CD4-positive, alpha-beta T cell treated with Interleukin-4 for 4 hours (primary cell): ENCODE data around the gene WDR59.

Experiments used
- DNase-seq: peaks from one replicate; pipeline ENCODE4 v3.0.0-alpha.2; 2020

WDR59 gene

DNA sequence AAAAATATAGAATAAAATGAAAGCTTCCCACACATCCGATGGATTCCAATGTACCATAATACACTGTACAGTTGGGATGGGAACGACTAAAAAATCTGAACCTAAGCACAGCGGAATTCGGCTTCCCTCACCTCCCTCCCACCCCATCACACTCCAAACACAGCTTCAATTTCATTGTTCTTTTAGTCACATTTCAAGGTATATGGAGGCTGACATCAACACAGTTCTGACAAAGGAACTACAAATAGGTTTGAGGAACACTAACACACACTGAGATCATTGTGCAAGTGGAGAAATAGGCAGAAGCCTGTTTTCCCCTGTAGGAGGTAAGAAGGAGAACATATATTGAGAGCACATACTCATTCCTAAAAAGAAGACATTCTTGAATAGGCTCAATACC lies 85.1 kb downstream of the WDR59 start:
- no peak for DNase-seq

DNA sequence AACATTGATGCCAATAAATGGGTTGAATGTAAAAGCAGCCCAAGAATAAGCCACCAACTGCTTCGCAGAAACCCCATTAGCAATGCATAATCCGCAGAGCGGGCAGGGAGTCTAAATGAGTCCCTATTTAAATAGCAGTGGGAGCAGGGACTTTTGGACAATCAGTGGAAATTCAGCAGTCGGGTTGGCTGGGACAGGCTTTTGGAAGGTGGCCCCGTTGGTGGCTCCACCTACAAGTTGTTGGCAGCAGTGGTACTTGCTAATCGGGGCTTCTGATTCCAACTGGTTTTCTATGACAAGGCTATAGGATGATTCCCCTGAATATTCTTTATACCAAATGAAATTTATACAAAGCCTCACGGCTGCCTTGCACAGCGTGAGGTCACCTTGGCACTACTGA lies 86.3 kb downstream of the WDR59 start:
- no peak for DNase-seq

DNA sequence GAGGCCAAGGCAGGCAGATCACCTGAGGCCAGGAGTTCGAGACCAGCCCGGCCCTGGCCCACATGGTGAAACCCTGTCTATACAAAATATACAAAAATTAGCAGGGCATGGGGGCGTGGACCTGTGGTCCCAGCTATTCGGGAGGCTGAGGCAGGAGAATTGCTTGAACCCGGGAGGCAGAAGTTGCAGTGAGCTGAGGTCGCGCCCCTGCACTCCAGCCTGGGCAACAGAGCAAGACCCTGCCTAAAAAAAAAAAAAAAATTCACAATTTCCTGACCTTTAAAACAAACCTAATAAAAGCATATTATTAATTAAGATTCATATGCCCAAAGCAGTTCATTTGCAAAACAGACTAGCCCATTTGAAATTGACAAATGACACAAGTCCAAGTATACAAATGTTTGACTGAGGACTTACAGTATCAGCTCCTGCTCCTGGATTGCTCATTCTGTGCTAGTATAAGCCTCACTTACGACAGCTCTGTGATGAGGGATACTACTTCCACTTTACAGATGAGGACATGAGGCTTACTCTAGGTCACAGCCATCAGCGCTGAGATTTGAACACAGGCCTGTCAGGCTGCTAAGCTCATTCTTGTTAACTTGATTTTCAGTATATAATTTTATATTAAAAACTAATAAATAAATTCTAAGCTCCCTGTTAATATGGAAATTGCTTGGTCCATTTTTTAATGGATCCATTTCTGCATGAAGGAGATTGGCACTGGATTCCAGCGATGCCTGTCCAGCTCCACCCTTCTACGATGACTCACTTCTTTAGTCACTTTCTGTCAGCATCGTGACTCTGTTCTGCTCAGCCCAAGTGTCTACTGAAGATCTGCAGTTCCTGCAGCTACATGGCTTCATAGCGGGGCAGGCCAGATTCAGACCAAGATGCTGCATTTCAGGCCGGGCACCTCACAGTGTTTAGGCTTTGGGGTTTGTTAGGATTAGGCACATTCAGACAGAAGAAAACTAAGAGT lies 88.2 kb downstream of the WDR59 start:
- DNase-seq, result no peak

DNA sequence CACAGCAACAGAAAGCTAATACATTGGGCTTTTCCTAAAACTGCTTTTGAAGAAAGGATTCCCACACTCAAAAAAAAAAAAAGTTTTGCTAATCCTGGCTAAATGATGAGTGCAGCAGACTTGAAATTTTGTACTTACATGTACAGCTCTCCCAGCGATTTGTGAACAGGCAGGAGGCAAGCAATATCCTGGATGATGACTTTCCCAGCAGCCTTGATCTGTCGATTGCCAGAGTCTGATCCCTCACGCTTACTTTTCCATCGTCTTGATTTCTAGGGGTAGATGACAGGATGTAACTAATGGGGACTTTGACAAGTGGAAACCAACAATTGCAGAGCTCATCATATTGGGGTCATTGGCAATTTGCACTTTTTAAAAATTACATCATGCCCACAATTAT lies 91.4 kb downstream of the WDR59 start:
- DNase-seq, result no peak

DNA sequence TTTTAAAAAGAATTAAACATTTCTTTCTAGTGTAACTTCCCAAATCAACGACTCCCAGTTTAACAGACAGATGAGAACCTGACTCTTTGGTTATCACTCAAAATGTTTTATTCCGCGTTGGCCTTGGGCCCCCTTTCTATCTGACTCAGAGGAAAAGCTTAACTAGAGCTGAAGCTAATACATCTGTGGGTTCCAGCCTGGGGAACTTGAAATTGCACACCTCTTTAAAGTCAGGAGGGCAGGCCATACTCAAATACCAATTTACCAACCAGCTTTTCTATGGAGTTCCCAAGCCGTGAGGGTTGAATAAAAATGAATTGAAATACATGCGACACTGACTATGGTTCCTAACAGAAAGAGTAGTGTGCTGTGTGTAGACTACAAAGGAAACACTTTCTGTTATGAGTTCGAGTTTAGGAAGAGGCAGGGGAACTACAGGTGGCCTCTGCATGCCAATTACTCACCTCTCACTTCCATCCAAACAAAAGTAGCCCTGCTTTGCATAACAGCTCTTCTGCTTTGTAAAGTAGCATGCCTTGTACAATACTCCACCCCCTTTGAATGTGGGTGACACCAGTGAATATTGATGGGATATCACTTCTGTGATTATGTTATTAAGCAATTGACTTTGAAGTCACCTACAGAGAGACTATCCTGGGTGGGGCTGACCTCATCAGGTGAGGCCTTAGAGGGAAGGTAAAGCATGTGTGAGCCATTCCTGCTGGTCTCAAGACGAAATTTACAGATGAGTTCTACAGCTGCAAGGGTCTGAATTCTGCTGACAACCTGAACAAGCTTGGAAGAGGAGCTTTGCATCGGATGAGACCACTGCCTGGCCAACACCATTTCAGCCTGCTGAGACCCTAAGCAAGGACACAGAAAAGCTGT lies 92.1 kb downstream of the WDR59 start:
- DNase-seq, result no peak

DNA sequence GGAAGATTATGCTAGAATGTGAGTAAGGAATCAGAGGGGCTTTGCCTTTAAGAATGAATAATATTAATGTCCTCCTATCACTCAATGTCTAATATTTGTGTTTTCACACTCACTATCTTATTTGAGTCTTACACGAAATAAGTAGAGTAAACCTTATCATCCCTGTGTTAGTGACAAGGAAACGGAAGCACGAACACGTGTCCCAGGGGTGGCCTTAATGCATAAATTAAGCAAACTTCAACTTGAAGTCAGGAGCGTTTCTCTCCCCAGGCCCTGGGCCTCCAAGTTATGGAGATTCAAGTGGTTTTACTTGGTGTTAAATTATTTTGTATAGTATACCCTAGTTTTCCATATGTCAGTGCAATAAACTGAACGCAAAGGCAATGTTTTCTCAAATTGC lies 96.0 kb downstream of the WDR59 start:
- DNase-seq, result no peak

DNA sequence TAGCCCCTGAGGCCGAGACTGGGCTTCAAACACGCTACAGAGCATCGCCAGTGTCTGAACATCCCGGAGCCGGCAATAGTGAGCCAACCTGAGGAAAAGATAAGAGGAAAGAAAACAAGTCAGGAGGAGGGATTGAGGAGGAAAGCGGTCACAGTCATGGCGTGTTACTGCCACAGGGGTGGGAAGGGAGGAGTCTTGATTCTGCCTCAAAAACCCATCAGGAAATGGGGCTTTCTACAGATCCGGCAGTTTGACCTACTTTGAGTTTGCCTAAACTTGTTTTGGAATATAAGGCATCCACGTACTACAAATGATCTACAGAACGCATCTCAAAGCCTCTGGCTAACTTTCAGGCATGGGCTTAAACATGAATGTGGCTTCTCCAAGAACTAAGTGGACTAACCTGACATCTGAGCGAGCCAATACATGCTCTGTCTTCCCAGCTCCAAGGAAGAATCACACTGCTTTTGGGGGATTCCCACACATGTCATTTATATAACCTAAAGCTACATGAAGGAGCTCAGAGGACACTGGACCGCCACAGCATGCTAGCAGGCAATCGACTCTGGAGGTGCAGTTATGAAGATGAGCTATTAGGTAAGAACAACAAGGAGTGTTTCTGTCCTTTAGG lies 96.6 kb downstream of the WDR59 start:
- DNase-seq, result peak; percentile 31

DNA sequence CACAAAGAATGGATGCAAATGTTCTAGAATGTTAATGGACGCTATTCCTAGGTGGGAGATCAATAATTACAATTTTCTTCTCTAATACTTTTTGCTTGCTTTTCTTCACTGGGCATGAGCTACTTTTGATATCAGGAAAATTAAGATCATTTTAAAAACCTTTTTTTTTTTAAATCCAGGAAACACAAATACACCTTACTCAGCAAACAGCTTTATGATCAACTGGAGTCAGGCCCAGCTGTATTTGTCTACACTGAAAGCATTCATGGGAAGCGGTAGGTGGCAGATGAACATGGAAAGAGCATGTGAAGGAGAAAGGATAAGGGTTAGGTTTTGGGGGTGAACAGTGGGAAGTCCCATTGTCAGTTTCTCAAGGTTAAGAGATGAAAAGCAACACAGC lies 97.8 kb downstream of the WDR59 start:
- no peak for DNase-seq

DNA sequence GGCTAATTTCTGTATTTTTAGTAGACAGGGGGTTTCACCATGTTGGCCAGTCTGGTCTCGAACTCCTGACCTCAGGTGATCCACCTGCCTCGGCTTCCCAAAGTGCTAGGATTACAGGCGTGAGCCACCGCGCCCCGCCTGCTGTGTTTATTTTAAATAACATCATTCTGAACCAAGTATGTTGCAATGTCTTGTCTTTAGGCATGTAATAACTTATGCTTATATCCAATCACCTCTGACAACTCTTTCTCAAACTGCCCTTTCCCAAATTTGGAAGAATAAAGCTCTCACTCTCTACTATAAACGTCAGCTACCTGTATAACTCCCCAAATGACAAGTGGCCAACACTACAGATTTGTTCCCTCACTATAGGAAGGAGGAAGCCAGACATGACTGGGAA lies 107.2 kb downstream of the WDR59 start:
- no peak for DNase-seq

DNA sequence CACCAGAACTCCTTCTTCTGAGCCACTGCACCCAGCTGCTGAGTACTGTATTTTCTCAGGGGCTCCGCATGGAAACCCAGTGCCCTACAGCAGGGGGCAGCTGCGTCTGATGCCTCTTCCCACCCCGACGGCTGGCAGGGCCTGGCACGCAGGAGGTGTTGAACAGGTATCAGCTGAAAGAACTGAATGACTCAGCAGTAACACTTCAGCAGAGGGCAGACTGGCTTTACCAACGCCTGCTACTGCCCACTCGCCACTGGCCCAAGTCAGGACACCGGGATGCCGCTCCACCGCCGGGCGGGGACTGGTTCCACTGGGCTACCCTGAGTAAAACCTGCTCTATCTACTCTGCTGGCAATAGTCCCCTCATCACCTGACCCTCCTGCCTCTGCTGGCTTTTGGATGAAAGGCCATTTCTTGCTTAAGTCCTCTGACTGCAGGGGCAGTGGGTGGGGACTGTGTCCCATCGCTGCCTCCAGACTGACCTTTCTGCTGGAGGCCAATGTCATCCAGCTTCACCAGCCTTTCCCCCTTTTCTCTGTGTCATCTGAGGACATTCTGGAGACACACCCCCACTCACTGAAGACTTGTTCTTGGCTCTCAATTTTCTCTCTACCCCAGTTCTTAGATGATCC lies 109.9 kb downstream of the WDR59 start:
- DNase-seq, result no peak

DNA sequence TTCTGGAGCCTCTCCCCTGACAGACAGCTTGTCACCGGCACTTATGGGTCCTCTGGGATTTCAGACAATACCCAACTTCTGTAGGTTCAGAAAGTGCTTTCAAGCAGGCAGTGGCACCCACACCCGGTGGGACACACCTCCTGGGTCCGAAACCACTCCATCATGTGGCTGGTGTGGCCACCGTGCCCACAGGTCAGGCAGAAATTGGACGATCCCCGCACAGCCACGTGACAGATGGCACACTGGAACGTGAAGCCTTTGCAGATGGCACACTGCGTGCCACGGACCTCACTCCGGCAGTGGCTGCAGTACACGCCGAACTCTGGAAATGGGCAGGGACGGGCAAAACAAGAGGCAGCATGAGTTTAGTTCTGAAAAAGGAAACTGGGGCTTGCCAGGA lies 110.8 kb downstream of the WDR59 start:
- no peak for DNase-seq

DNA sequence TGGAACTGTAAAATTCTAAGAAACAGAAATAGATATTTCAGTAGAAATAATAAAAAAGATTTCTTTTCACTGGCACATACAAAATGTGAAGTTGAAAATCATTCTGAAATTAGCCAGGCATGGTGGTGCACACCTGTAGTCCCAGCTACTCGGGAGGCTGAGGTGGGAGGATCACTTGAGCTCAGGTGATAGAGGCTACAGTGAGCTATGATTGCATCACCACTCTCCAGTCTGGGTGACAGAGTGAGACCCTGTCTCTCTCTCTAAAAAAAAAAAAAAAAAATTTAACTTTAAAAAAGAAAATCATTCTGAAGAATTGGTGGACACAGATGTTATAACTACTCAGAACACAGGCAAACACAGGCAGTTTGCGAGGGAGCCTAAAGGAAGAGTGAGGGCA lies 112.6 kb downstream of the WDR59 start:
- no peak for DNase-seq

DNA sequence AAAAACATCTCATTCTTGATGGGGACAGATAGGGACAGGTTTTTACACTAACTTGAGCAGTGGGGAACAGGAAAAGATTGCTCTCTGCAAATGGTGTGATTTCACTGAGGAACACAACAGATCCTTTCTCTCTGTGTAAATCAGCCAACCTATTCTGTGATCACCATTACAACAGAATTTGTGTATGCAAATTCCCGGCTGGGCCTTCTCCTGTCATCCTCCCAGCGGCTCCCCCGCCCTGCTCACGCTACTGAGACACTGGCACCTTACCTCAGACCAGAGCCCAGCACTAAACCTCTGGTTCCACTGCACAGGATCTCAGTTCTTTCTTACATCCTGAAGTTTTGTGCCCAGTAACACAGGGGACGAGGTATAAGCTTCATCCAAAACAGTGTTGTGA lies 113.3 kb downstream of the WDR59 start:
- DNase-seq, result no peak

DNA sequence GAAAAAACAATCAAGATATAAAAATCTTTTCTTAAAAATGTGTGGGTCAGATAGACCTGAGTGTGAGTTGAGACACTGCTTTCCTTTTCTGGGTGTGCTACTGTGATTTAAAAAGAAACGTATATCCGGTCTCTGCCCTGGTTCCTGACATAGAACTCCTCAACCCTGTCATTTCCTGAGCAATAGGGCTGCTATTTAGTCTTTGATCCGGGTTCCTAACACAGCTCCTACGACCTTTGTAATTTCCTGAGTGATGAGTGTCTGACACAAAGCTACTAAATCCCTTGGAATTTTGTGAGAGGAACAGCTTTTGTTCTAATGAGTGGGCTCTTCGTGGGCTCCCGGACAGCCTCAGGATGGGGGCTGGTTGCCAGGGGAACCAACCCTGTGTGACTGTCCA lies 116.4 kb downstream of the WDR59 start:
- DNase-seq, result peak; percentile 29

DNA sequence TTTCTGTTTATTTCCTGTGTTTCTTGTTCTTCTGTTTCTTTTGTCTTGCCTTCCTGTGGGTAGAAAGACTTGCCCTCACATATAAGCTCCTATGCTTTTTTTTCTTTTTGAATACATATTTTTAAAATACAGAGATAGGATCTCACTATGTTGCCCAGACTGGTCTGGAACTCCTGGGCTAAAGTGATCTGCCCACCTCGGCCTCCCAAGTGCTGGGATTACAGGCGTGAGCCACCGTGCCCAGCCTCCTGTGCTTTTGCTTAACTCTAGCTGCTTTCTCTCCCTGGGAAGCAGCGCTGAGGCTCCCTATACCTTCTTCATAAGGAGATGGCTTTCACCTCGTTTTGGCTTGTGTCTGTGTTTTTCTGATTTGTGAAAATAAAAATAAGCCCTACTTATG lies 116.9 kb downstream of the WDR59 start:
- DNase-seq, result no peak

DNA sequence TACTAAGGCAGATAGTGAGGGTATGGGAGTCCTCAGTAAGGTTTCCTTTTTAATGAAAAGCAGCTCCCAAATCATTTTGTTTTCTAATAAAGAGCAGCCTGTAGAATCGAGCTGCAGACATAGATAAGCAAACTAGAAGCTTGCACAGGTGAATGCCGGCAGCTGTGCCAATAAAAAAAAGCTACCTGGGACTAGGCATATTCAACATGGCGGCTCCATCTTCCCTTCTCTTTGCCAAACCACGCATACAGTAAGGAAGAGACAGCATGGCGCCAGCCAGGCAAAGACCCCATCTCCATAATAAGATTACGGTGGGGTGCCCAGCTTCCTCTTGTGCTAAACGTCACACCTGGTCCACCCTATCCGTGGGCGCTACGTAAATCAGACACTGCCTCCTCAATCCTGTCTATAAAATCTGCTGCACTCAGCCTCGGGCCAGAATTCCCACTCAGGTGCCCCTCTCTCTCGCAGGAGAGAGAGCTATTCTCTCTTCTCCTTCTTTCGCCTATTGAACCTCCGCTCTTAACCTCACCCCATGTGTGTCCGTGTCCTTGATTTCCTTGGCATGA lies 117.6 kb downstream of the WDR59 start:
- no peak for DNase-seq

DNA sequence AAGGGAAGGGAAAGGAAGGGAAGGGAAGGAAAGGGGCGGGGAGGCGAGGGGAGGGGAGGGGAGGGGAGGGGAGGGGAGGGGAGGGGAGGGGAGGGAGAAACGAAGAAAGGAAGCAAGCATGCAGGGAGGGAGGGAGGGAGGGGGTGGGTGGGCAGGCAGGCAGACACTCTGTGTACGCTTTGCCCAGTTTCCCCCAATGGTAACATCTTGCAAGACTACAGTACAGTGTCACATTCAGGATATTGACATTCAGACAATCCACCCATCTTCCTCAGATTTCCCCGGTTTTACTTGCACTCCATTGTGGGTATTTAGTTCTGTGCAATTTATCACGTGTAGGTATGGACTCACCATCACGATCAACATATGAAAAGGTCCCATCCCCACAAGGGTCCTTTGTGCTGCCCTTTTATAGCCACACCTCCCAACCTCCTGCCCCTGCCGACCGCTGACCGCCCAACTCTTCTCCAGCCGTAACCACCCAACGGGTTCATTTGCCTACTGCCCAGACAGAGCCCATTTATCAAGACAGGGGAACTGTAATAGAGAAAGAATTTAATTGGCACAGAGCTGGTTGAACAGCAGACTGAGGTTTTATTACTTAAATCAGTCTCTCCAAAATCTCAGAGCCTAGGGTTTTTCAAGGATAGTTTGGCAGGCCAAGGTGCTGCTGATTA lies 118.9 kb downstream of the WDR59 start:
- DNase-seq, result no peak

DNA sequence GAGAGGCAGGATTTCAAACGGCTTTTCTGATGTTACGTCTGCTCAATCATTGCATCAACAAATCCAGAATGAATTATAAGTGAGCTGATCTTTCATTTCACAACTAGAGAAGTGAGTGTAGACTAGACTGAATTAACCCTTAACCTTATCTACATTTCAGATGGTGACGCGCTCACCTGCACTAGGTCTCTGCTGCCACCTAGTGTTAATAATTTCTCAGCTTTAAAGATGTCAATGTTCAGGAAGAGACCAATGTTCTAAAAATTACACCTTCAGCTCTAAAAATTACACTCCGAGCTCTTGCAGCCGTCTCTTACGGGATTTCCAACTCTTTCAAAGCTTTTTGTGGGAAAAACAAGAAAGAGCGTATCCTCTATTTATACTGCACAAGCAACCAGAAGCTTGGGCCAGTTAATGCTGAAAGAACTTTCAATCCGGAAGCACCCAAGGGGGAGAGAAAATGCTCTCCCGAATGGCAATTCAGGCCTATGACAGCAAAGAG lies 122.1 kb downstream of the WDR59 start:
- DNase-seq, result peak; percentile 51

DNA sequence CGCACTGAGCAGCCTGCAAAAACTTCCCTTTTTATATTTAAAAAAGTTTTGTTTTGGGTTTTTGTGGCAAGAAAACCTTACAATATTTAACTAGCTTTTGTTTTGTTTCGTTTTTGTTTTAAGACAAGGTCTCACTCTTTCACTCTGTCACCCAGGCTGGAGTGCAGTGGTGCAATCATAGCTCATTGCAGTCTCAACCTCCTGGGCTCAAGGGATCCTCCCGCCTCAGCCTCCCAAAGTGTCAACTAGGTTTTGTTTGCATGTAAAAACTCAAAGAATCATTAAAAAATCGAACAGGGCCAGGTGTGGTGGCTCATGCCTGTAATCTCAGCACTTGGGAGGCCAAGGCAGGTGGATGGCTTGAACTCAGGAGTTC lies 132.4 kb downstream of the WDR59 start:
- no peak for DNase-seq

DNA sequence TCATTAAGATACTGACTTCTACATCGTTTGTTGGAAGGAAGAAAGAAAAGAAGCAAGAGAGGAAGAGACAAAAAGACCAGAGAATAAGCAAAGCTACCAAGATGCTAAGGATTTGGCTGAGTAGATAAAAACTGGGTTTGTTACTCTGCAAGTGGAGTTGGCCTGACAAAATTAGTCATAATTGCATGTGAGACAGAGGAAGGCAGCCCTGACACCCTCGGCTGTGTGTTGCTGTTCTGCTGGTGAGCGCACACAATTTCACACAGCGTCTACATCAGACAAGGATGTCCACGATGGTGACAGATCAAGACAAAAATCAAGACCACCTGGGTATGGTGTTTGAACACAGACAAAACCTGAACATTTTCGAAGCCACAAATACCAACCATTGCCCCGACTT lies 134.9 kb downstream of the WDR59 start:
- no peak for DNase-seq

DNA sequence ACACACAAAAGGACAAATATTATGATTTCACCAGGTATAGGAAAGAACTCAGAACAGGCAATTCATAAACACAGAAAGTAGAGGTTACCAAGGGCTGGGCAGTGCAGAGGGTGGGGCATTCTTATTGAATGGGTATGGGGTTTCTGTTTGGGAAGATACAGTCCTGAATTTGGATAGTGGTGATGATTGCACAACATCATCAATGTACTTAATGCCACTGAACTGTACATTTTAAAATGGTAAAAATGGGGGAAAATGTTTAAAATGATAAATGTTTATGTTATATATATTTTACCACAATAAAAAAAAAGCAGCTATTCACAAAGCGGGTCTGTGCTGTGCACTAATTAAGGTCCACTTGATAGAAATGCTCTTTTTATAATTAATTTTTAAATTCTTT lies 137.7 kb downstream of the WDR59 start:
- DNase-seq, result no peak

DNA sequence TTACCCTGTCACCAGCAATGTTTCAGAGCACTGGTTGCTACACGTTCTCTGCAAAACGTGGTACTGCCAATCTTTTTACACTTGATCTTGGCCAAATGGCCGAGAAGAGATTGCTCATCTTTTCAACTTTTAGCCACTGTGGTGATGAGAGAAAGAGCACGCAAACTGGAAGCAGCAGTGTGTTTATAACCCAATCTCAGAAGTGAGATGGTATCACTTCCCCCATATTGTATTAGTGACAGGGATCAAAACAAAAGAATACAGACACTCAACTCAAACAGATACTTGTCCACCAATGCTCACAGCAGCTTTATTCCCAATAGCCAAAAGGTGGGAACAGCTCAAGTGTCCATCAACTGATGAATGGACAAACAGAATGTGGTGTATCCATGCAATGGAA lies 138.2 kb downstream of the WDR59 start:
- no peak for DNase-seq
